Testis (tissue), 3 donors: ENCODE results near the gene LHX2. TPM values are rescaled to one million over a fixed set of nuclear protein-coding genes. Genes with fewer than 3 reads are reported as not detected.

ENCODE experiments used
- DNase-seq: peaks from one replicate; pipeline ENCODE4 v3.0.0-alpha.2; 2019
- H3K27ac ChIP-seq, 2 donors: fragments of 200-600 bp; sonication (generic); one replicate each; pipeline ENCODE4 v1.5.1; 2019
- H3K27me3 ChIP-seq: fragments of 200-600 bp; sonication (generic); one replicate; pipeline ENCODE4 v1.5.1; 2019
- H3K36me3 ChIP-seq: fragments of 200-600 bp; sonication (generic); one replicate; pipeline ENCODE4 v1.5.1; 2017; ENCODE audit warnings: low read depth; ENCODE audit errors: missing control alignments
- H3K4me1 ChIP-seq: fragments of 200-600 bp; sonication (generic); one replicate; pipeline ENCODE4 v1.5.1; 2019
- H3K4me3 ChIP-seq, 2 donors: fragments of 200-600 bp; sonication (generic); one replicate each; pipeline ENCODE4 v1.5.1; 2017 to 2019
- H3K9me3 ChIP-seq: fragments of 200-600 bp; sonication (generic); one replicate; pipeline ENCODE4 v1.5.1; 2017
- CTCF ChIP-seq, 3 experiments: fragments of 450-650 bp in 2 of 3; fragments of 200-600 bp in 1 of 3; sonication (generic) in 1 of 3; IDR thresholded peaks; one replicate each; pipeline ENCODE4 v1.5.1; 2016 to 2019; ENCODE audit warnings: antibody characterized with exemption in 3 of 3, mild to moderate bottlenecking in 2 of 3, moderate library complexity in 1 of 3
- POLR2A ChIP-seq: fragments of 450-650 bp; IDR thresholded peaks from one replicate; pipeline ENCODE4 v1.6.1; 2017; ENCODE audit warnings: antibody characterized with exemption, mild to moderate bottlenecking, moderate library complexity
- WGBS, 2 donors: methylation state at CpG; one replicate each; pipeline ENCODE4 v1.1.5; 2018; 5-methylcytosine and 5-hydroxymethylcytosine counted together
- intact Hi-C: fragments of 100-400 bp; cut with DNase I; formaldehyde crosslinking; loops from one replicate; pipeline ENCODE4 v1.15.1; 2023; ENCODE audit warnings: low total_unique reads
- polyA plus RNA-seq: library from polyadenylated mRNA; stranded (reverse); fragments of 350-450 nt; fragmentation: Illumina TruSeq; extraction: RNeasy Lipid Tissue Mini Kit (QIAGEN cat#74804); gene quantifications from one replicate; pipeline ENCODE4 v1.2.3, GENCODE V29; 2014; ENCODE audit warnings: low read depth, low replicate concordance; ENCODE audit not compliant: insufficient read depth
- total RNA-seq, 2 donors: library from RNA; depleted of rRNA; stranded (reverse); fragments of >200 nt; gene quantifications; one replicate each; pipeline ENCODE4 v1.2.3, GENCODE V29; 2016

LHX2 gene
- total and polyA plus RNA-seq, 3 donors from 2014 or later, result 2.0 to 5.1 (median 3.4) TPM

- intact Hi-C loops, result no loop called here
- Histone ChIP-seq H3K27me3 (no peaks in the 10 kb centered on the region), H3K9me3 (no peaks in the 10 kb centered on the region), H3K27ac (no peak overlapping the region), H3K36me3 (no peaks in the 10 kb centered on the region), H3K4me1 (no peaks in the 10 kb centered on the region), H3K4me3 (no peak overlapping the region)
- 90 to 100% methylated on average over 3 of the region's 3 CpGs for WGBS, 2 donors
- no peak for DNase-seq
- TF ChIP-seq CTCF (IDR thresholded peaks at IDR 0.05) (no peak), POLR2A (no peak)
These were observed 22.4 kb downstream of the LHX2 start for GRCh38 chr9:124033967-124034366.

GRCh38 chr9:124035001-124035650 is 23.6 kb downstream of the LHX2 start:
- Histone ChIP-seq H3K9me3 (no peaks in the 10 kb centered on the region), H3K27me3 (no peaks in the 10 kb centered on the region), H3K4me1 (no peaks in the 10 kb centered on the region), H3K36me3 (no peaks in the 10 kb centered on the region), H3K4me3 (no peak overlapping the region), H3K27ac (no peak overlapping the region)
- TF ChIP-seq POLR2A (no peak), CTCF (IDR thresholded peaks at IDR 0.05) (no peak)
- 89 to 93% methylated on average over 12 to 17 of the region's 17 CpGs for WGBS, 2 donors
- intact Hi-C loops, result no loop called here
- no peak for DNase-seq

- WGBS, 2 donors, result 96 to 100% methylated on average over 1 of the region's 1 CpG
- intact Hi-C loops, result no loop called here
- H3K27me3 ChIP-seq, result no peaks in the 10 kb centered on the region
These were observed 25.0 kb downstream of the LHX2 start for GRCh38 chr9:124036578-124036977.

GRCh38 chr9:124037790-124038189 is 26.2 kb downstream of the LHX2 start:
- DNase-seq, result no peak
- Histone ChIP-seq H3K4me3 (no peak overlapping the region), H3K9me3 (no peaks in the 10 kb centered on the region), H3K36me3 (no peaks in the 10 kb centered on the region), H3K27me3 (no peaks in the 10 kb centered on the region), H3K4me1 (peaks cover 6% of the 10 kb centered on the region), H3K27ac (no peak overlapping the region)
- TF ChIP-seq POLR2A (no peak), CTCF (IDR thresholded peaks at IDR 0.05) (peak in 1 of 3 experiments; percentile 11)
- intact Hi-C loops, result no loop called here
- WGBS, 2 donors, result 78 to 83% methylated on average over 6 of the region's 6 CpGs

More at GRCh38 chr9:124036578-124036977, 25.0 kb downstream of the LHX2 start:
- H3K4me3 ChIP-seq, result no peak overlapping the region
- peaks cover 6% of the 10 kb centered on the region for H3K4me1 ChIP-seq
- no peaks in the 10 kb centered on the region for H3K9me3 ChIP-seq
- DNase-seq, result no peak
- TF ChIP-seq CTCF (IDR thresholded peaks at IDR 0.05), result no peak
- no peak for TF ChIP-seq POLR2A
- H3K27ac ChIP-seq, result no peak overlapping the region
- H3K36me3 ChIP-seq, result no peaks in the 10 kb centered on the region

- Histone ChIP-seq H3K4me3 (no peak overlapping the region), H3K9me3 (no peaks in the 10 kb centered on the region), H3K27ac (no peak overlapping the region), H3K27me3 (no peaks in the 10 kb centered on the region), H3K36me3 (no peaks in the 10 kb centered on the region), H3K4me1 (peaks cover 6% of the 10 kb centered on the region)
- WGBS, 2 donors, result 34 to 47% methylated on average over 6 of the region's 6 CpGs
- DNase-seq, result peak; percentile 40
- no peak for TF ChIP-seq POLR2A
- no peak for TF ChIP-seq CTCF (IDR thresholded peaks at IDR 0.05)
- intact Hi-C loops, result no loop called here
These were observed 26.7 kb downstream of the LHX2 start for GRCh38 chr9:124038239-124038638.
